PC-3 (cell line): ENCODE data around the gene ZBTB46. TPM values are rescaled to one million over a fixed set of nuclear protein-coding genes. Genes with fewer than 3 reads are reported as not detected.

Source experiments
- ATAC-seq: fragments of 200-7000 bp; cut with Tn5 transposase; 2 replicates; pipeline ENCODE4 v1.9.1; 2020; ENCODE audit warnings: mild to moderate bottlenecking, moderate library complexity
- BruUV-seq: library from RNA; stranded (reverse); fragments of 400-500 nt; replicated peaks from 2 replicates; lab custom pipeline; 2021; lab: Mats Ljungman, UMichigan
- CTCF ChIA-PET: fragments of 300-600 bp; sonication (Branson Sonifier 250); formaldehyde crosslinking; loops from one replicate; lab custom pipeline; 2022; ENCODE audit warnings: antibody characterized with exemption; lab: Charles Lee
- POLR2A ChIA-PET: fragments of 300-600 bp; sonication (Branson Sonifier 250); formaldehyde crosslinking; loops from one replicate; lab custom pipeline; 2022; ENCODE audit warnings: antibody characterized with exemption; ENCODE audit not compliant: unreplicated experiment; lab: Charles Lee
- DNase-seq: peaks from one replicate; pipeline ENCODE4 v3.0.0-alpha.2; 2015
- H2AFZ ChIP-seq: fragments of 300-600 bp; sonication (generic); 2 replicates; pipeline ENCODE4 v1.6.0; 2016; ENCODE audit warnings: antibody characterized with exemption, low read length
- H3F3A ChIP-seq: fragments of 300-600 bp; sonication (generic); one replicate; pipeline ENCODE4 v1.6.0; 2017; ENCODE audit warnings: antibody characterized with exemption, low read length, control low read depth, mild to moderate bottlenecking; ENCODE audit not compliant: unreplicated experiment
- H3K27ac ChIP-seq: fragments of 300-600 bp; sonication (generic); 2 replicates; pipeline ENCODE4 v1.5.1; 2016; ENCODE audit warnings: mild to moderate bottlenecking, low read length
- H3K27me3 ChIP-seq: fragments of 300-600 bp; sonication (generic); 2 replicates; pipeline ENCODE4 v1.6.1; 2016; ENCODE audit warnings: low read length, mixed read lengths
- H3K36me3 ChIP-seq: fragments of 300-600 bp; sonication (generic); 2 replicates; pipeline ENCODE4 v1.6.1; 2016; ENCODE audit warnings: low read depth, mixed run types, low read length, mixed read lengths
- H3K4me1 ChIP-seq: fragments of 300-600 bp; sonication (generic); 2 replicates; pipeline ENCODE4 v1.5.1; 2016; ENCODE audit warnings: low read length; ENCODE audit not compliant: insufficient read depth
- H3K4me2 ChIP-seq: fragments of 300-600 bp; sonication (generic); 2 replicates; pipeline ENCODE4 v1.6.0; 2016; ENCODE audit warnings: low read length
- H3K4me3 ChIP-seq: fragments of 300-600 bp; sonication (generic); 2 replicates; pipeline ENCODE4 v1.5.1; 2016; ENCODE audit warnings: mild to moderate bottlenecking, low read length, mixed read lengths
- H3K79me2 ChIP-seq: fragments of 300-600 bp; sonication (generic); 2 replicates; pipeline ENCODE4 v1.6.1; 2017; ENCODE audit warnings: low read length, mixed read lengths
- H3K9ac ChIP-seq: fragments of 300-600 bp; sonication (generic); 2 replicates; pipeline ENCODE4 v1.6.0; 2016; ENCODE audit warnings: mild to moderate bottlenecking, low read length
- H3K9me2 ChIP-seq: fragments of 300-600 bp; sonication (generic); replicated peaks from 2 replicates; pipeline ENCODE4 v1.6.1; 2016; ENCODE audit warnings: mixed run types, low read length, mixed read lengths
- H3K9me3 ChIP-seq: fragments of 300-600 bp; sonication (generic); 2 replicates; pipeline ENCODE4 v1.6.1; 2016; ENCODE audit warnings: low read length, mixed read lengths
- H4K20me1 ChIP-seq: fragments of 300-600 bp; sonication (generic); 2 replicates; pipeline ENCODE4 v1.6.1; 2016; ENCODE audit warnings: low read length, mixed read lengths
- EZH2 ChIP-seq: fragments of 300-600 bp; sonication (generic); IDR thresholded peaks from one replicate; pipeline ENCODE4 v1.6.1; 2017; ENCODE audit warnings: antibody characterized with exemption, mild to moderate bottlenecking, low read length; ENCODE audit not compliant: unreplicated experiment
- EZH2phosphoT487 ChIP-seq: fragments of 300-600 bp; sonication (generic); IDR thresholded peaks from 2 replicates; pipeline ENCODE4 v1.6.1; 2018; ENCODE audit warnings: mild to moderate bottlenecking, antibody characterized with exemption, low read length, borderline replicate concordance
- intact Hi-C: fragments of 100-400 bp; cut with micrococcal nuclease; formaldehyde crosslinking; loops from 2 replicates; pipeline ENCODE4 v1.9.0; 2023
- total RNA-seq: library from RNA; depleted of rRNA; stranded (reverse); fragments of >200 nt; gene quantifications from 2 replicates; pipeline ENCODE4 v1.2.3, GENCODE V29; 2014
- TF ChIP-seq, protein P1 (sequence below): fragments of 300-600 bp; sonication (generic); conservative IDR thresholded peaks from 2 replicates; pipeline ENCODE4 v1.5.1; 2017; ENCODE audit warnings: antibody characterized with exemption, low read depth, mild to moderate bottlenecking, low read length

ZBTB46 gene
- total RNA-seq, 1 experiment from 2014 or later, result 7.3 TPM

DNA sequence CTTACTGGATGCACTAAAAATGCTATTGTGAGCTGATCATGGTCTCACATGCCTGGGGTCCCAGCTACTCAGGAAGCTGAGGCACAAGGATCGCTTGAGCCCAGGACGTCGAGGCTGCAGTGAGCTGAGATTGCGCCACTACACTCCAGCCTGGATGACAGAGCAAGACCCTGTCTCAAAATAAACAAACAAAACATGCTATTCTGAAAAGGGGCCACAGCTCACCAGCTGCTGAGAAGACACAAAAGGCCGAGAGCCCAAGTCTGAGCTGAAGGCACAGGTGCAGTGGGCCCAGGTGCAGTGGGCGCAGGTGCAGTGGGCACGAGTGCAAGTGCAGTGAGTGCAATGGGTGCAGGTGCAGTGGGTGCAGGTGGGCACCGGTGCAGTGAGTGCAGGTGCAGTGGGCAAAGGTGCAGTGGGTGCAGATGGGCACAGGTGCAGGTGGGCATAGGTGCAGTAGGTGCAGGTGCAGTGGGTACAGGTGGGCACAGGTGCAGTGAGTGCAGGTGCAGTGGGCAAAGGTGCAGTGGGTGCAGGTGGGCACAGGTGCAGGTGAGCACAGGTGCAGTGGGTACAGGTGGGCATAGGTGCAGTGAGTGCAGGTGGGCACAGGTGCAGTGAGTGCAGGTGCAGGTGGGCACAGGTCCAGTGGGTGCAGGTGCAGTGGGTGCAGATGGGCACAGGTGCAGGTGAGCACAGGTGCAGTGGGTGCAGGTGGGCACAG, 16.0 kb downstream of the ZBTB46 start:
- intact Hi-C loops, result no loop called here
- no peaks in the 10 kb centered on the region for H3K79me2 ChIP-seq
- H3K4me1 ChIP-seq, result peaks cover 5% of the 10 kb centered on the region; the same call in 1 of the 2 replicates
- H3F3A ChIP-seq, result no peaks in the 10 kb centered on the region
- H4K20me1 ChIP-seq, result no peaks in the 10 kb centered on the region
- no peak overlapping the region for H3K27ac ChIP-seq
- H3K4me3 ChIP-seq, result no peak overlapping the region
- H2AFZ ChIP-seq, result no peak overlapping the region
- H3K36me3 ChIP-seq, result no peaks in the 10 kb centered on the region
- no peaks in the 10 kb centered on the region for H3K9me3 ChIP-seq
- no peak for DNase-seq
- no peak overlapping the region for H3K4me2 ChIP-seq
- no peak overlapping the region for H3K9ac ChIP-seq
- TF ChIP-seq, protein P1, sequence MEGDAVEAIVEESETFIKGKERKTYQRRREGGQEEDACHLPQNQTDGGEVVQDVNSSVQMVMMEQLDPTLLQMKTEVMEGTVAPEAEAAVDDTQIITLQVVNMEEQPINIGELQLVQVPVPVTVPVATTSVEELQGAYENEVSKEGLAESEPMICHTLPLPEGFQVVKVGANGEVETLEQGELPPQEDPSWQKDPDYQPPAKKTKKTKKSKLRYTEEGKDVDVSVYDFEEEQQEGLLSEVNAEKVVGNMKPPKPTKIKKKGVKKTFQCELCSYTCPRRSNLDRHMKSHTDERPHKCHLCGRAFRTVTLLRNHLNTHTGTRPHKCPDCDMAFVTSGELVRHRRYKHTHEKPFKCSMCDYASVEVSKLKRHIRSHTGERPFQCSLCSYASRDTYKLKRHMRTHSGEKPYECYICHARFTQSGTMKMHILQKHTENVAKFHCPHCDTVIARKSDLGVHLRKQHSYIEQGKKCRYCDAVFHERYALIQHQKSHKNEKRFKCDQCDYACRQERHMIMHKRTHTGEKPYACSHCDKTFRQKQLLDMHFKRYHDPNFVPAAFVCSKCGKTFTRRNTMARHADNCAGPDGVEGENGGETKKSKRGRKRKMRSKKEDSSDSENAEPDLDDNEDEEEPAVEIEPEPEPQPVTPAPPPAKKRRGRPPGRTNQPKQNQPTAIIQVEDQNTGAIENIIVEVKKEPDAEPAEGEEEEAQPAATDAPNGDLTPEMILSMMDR, result no peak
- TF ChIP-seq EZH2 (no peak), EZH2phosphoT487 (no peak)
- ChIA-PET POLR2A (no interaction called here), CTCF (no interaction called here)
- no TSS peak for BruUV-seq
- no peaks in the 10 kb centered on the region for H3K27me3 ChIP-seq
- no peak for ATAC-seq
- no peaks in the 10 kb centered on the region for H3K9me2 ChIP-seq

DNA sequence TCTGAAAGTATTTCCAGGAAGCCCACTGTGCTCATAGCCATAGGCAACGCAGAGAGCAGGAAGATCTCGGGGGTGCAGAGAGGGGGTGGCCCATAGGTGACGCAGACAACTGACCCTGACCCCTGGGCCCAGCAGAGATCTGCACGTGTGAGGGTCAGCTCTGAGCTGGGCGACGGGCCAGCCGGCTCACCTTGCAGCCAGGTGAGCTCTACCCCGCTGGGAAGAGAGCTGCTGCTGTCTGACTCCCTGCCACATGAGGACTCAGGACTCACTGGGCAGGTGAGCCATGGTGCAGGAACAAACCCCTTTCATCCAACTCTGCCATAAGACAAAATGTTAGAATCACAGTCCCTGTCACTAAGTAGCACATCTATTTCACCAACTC, 19.6 kb downstream of the ZBTB46 start:
- Histone ChIP-seq H3K9ac (no peak overlapping the region), H3K27me3 (no peaks in the 10 kb centered on the region), H3K4me2 (no peak overlapping the region), H3K9me2 (no peaks in the 10 kb centered on the region), H3K4me1 (no peaks in the 10 kb centered on the region), H3K27ac (no peak overlapping the region), H3F3A (no peaks in the 10 kb centered on the region), H3K36me3 (no peaks in the 10 kb centered on the region), H3K9me3 (no peaks in the 10 kb centered on the region), H3K79me2 (no peaks in the 10 kb centered on the region), H4K20me1 (no peaks in the 10 kb centered on the region), H2AFZ (no peak overlapping the region), H3K4me3 (no peak overlapping the region)
- ChIA-PET POLR2A (no interaction called here), CTCF (no interaction called here)
- BruUV-seq, result no TSS peak
- DNase-seq, result no peak
- ATAC-seq, result no peak
- intact Hi-C loops, result no loop called here
- TF ChIP-seq EZH2 (no peak), EZH2phosphoT487 (no peak)
- TF ChIP-seq, protein P1, result no peak

DNA sequence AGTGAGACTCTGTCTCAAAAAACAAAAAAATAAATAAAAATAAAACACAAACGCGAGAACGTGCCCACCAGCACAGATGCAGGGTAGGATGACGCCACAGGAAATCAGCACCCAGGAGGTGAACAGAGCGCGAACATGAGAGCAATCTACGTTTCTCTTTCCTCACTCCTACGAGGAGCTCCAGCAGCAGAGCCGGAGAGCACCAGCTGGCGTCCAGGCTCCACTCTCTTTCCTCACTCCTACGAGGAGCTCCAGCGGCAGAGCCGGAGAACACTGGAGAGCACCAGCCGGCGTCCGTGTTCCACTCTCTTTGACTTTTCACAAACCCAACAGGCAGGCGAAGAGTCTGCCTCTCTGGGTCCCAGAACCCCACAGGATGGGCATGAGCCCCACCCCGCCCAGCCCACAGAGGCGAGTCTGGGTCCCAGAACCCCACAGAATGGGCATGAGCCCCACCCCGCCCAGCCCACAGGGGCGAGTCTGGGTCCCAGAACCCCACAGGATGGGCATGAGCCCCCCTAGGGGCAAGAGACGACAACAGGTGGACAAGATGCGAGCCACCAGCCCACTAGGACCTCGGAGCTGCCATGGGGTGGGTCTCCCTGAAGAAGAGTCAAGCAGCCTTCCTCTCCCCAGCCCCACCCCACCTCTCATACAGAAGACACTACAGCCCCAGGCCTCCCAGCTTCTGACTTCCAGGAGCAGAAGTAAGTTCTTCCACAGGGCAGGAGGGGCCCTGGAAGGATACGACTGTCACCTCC, 20.2 kb downstream of the ZBTB46 start:
- H3K9me2 ChIP-seq, result no peaks in the 10 kb centered on the region
- no peaks in the 10 kb centered on the region for H4K20me1 ChIP-seq
- ATAC-seq (no peak), DNase-seq (no peak)
- H3F3A ChIP-seq, result no peaks in the 10 kb centered on the region
- no peaks in the 10 kb centered on the region for H3K9me3 ChIP-seq
- intact Hi-C loops, result no loop called here
- TF ChIP-seq EZH2, result no peak
- no peak for TF ChIP-seq EZH2phosphoT487
- TF ChIP-seq, protein P1, result no peak
- no peak overlapping the region for H2AFZ ChIP-seq
- no peaks in the 10 kb centered on the region for H3K27me3 ChIP-seq
- no peaks in the 10 kb centered on the region for H3K79me2 ChIP-seq
- no peak overlapping the region for H3K4me2 ChIP-seq
- H3K27ac ChIP-seq, result no peak overlapping the region
- CTCF ChIA-PET, result no interaction called here
- H3K4me3 ChIP-seq, result no peak overlapping the region
- no peaks in the 10 kb centered on the region for H3K4me1 ChIP-seq
- no TSS peak for BruUV-seq
- H3K36me3 ChIP-seq, result no peaks in the 10 kb centered on the region
- POLR2A ChIA-PET, result no interaction called here
- no peak overlapping the region for H3K9ac ChIP-seq
